SW 1271 (cell line): ENCODE measurements around the gene KPNA4.
"Not testable (repeated sequence)": the region's sequence is repeated elsewhere in the genome, so short reads cannot be mapped to it uniquely, and the experiment has no call there.

ENCODE experiments used
- DNase-seq, 2 experiments: peaks; one replicate each; lab custom pipeline; 2025; lab: John Stamatoyannopoulos, UW

The KPNA4 gene

DNA sequence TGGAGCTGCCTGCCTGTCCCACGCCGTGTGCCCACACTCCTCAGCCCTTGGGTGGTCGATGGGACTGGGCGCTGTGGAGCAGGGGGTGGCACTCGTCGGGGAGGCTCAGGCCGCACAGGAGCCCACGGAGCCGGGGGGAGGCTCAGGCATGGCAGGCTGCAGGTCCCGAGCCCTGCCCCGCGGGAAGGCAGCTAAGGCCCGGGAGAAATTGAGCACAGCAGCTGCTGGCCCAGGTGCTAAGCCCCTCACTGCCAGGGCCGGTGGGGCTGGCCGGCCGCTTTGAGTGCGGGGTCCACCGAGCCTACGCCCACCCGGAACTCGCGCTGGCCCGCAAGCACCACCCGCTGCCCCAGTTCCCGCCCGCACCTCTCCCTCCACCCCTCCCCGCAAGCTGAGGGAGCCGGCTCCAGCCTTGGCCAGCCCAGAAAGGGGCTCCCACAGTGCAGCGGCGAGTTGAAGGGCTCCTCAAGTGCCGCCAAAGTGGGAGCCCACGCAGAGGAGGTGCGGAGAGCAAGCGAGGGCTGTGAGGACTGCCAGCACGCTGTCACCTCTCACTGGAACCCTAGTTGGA is 8.7 kb upstream of the KPNA4 start:
- DNase-seq, result not testable (repeated sequence)

DNA sequence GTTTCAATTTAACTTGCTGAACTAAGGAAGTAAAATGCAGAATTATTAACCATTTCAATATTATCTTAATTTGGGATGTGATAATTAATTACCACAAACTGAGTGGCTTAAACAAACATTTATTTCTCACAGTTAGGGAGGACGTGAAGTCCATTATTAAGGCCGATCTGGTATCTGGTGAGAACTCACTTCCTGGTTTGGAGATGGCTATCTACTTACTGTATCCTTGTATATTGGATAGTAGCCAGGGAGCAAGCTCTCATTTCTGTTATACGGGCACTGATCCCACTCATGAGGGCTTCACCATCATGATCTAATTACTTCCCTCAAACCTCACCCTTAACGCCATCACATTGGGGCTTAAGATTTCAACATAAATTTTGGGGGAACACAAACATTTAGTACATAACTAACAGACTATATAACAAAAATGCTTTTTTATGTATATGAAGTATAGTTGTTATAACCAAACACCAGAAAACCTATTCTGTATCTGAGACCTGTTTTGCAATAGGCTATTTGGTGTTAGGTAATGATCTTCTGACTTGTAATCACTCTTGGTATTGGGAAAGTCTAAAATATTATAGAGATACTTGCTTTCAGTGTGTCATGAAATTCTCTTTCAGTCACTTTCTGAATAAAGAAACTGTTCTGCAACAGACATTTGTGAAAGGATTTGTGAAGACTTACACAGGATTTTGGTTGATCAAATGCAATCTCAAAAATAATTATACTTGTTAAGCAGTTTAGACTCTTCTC is 4.7 kb upstream of the KPNA4 start:
- DNase-seq, result no peak

DNA sequence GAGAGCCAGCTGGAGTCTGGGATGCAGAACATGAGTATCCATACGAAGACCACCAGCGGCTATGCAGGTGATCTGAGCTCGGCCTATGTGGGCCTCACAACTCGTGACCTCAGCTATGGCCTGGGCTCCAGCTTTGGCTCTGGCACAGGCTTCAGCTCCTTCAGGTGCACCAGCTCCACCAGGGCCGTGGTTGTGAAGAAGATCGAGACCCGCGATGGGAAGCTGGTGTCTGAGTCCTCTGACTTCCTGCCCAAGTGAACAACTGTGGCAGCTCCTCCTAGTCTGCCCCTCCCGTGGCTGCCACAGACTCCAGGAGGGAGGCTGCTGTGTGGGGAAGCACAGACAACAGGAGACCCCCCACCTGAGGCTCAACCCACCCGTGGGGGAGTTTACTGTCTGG is 3.6 kb upstream of the KPNA4 start:
- no peak for DNase-seq

DNA sequence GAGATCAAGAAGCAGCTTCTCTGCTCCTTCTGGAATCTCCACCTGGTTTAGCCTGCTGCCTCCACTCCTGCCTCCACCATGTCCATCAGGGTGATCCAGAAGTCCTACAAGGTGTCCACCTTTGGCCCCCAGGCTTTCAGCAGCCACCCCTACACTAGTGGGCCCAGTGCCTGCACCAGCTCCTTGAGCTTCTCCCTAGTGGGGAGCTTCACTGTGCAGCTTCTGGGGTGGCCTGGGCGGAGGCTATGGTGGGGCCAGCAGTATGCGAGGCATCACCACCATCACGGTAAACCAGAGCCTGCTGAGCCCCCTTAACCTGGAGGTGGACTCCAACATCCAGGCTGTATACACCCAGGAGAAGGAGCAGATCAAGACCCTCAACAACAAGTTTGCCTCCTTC is 2.4 kb upstream of the KPNA4 start:
- DNase-seq, result no peak

DNA sequence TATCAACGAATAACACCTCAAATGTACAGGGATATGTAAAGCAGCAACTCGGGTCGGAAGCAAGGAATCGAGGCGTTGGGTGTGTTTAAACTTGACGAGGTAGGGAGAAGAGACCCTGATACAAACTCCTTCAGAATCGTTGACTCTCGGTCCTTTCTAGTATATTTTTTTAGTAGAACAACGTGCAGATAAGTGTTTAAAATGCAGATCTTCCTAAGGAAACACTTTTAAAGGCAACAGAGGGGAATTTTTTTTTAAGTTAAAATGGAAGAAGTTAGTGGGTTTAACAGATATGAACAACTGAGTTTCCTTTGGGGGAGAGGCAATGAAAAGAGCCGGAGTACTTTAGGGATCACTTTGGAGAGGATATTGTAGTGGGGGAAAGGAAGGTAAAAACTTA is 1.1 kb upstream of the KPNA4 start:
- no peak for DNase-seq

DNA sequence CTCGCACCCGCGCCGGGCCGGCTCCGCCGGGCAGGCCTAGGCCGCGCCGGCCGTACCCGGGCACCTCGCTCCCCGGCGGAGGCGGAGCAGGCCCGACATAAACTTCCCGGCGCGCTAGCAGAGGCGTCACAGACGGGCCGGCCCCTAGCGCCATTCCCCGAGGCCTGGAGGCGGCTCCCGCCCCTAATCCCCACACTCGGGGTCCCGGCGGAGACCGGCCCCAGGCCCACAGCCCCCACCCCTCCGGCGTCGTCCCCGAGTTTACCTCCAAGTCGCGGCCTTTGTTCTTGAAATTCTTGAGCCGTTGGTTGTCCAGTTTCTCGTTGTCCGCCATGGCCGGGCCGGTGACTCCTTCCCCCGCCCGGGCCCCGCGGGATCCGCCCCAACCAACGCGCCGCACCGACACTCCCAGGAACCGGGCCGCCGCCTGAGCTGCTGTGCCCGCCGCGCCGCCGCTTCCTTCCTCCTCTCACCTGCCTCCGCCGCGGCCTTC is 376 bp downstream of the KPNA4 start:
- peak; percentile 5 to 66 for DNase-seq

DNA sequence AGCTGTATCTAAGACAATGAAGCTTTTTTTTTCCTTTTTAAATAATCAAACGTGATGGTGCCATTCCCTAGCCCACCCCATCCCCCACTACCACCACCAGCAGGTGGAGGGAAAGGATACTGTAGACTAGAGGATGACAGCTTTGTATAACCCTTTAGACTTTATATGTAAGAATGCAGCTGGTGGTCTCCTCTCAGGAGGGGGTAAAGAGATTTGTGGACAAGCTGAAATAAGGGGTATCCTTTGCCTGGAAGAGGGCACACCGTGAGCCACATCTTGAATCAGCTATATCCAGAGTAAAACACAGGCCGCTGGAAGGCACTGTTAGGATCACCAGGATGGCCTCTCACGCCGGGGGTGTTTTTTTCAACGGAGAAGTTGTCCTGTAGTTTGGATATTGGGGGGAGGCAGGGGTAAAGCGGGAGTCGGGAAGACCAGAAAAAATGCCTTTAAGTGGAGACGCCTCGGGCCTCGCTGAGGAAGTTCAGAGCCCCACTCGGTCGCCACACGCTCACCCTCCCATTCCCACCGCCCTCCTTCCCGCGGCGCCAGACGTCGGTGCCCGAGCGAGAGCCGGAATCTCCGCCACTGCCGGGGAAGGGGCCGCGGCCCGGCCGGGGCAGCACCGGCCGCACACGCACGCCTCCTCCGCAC is 986 bp downstream of the KPNA4 start:
- DNase-seq, result peak in 1 of 2 experiments; percentile 40

DNA sequence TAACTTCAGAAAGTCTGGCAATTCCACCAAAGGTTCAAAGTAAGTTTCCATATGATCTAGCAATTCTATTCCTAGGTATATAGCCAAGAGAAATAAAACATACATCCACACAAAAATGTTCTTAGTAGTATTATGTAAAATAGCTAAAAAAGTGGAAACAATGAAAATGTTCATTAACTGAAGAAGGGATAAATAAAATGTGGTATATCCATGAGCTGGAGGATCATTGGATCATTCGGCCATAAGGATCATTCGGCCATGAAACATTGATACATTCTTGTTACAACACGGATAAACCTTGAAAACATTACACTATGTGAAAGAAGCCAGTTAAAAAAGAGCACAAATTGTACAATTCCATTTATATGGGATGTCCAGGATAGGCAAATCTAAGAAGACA is 2.4 kb downstream of the KPNA4 start:
- no peak for DNase-seq

DNA sequence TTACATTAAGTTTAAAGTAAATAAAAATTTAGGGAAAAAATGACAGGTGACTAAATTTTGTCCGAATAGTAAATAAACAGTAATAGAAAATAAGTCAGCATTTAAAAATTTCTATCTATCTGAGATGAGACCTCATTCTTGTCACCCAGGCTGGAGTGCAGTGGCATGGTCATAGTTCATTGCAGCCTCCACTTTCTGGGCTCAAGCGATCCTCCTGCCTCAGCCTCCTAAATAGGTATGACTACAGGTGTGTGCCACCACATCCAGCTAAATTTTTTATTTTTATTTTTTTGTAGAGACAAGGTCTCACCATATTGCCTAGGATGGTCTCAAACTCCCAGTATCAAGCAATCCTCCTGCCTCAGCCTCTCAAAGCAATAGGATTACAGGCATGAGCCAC is 7.8 kb downstream of the KPNA4 start:
- no peak for DNase-seq

DNA sequence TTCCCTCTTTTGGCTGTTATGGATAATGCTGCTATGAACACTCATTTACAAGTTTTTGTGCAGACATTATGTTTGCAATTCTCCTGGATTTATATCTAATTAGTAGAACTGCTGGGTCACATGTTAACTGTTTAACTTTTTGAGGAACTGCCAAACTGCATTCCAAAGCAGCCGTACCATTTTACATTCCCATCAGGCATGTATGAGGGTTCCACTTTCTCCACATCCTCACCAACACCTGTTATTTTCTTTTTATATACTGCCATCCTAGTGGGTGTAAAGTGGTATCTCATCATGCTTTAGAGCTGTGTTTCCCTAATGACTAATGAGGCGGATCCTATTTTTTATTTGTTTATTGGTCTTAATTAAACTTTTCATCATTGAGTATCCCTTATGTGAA is 9.2 kb downstream of the KPNA4 start:
- DNase-seq, result no peak

DNA sequence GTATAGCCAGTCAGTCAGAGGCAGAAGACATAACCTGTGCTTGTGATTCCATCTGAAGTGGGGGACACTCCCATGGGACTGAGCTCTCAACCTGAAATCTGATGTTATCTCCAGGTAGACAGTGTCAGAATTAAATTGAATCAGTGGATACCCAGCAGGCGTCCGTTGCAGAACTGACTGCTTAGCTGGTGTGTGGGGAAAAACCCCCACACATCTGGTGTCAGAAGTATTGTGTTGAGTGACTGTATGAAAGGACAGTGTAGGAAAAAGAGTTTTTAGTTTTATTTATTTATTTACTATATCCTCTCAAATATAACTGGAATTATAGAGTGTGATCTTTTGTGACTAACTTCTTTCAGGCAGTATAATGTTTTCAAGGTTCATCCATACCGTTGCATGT is 10.4 kb downstream of the KPNA4 start:
- DNase-seq, result no peak

DNA sequence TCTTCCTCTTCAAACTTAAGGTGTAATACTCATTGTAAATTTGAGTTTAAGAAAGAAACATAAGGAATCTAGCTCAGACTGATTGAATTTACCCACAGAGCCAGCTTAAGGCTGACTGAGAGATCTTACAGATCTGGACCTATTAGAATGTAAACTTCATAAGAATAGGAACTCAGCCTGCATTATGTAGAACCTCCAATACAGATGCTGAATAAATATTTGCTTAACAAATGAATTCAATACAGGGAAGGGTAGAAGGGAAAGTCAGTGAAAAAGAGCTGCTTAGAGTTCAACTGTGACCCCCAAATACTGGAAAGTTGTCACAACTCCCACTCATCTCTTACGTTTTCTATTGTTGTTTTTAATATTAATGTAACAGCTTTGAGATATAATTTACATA is 11.5 kb downstream of the KPNA4 start:
- no peak for DNase-seq

DNA sequence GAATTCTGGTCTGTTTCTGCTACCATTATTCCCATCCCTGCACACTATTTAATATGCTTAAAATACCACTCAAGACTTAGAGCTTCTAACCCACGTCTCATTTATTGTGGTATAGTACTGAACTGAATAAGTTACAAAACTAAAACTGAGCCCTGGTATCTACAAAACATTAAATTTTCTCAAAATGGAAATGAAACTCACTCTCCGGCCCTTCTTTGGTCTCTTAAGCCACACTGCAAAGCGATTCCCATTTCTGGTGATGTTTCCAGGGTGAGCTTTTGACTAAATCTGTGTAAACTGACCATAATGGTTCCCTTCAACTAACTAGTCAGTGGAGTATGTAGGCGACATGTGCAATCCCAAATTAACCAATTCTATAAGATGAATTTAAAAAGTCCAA is 18.6 kb downstream of the KPNA4 start:
- no peak for DNase-seq

DNA sequence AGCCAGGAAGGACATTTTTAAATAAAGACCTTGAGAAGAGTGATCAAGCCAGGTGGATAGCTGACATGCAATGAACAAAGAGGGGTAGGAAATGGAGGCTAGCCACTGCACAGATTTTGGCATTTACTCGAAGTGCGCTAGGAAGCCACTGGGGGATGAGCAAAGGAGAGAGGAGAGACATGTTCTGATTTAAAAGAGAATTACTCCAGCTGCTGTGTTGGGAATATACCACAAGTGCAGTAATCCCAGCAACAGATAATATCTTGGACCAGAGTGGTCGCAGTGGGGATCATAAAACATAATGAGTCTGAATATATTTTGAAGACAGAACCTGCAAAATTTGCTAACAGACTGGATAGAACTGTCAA is 19.9 kb downstream of the KPNA4 start:
- no peak for DNase-seq

DNA sequence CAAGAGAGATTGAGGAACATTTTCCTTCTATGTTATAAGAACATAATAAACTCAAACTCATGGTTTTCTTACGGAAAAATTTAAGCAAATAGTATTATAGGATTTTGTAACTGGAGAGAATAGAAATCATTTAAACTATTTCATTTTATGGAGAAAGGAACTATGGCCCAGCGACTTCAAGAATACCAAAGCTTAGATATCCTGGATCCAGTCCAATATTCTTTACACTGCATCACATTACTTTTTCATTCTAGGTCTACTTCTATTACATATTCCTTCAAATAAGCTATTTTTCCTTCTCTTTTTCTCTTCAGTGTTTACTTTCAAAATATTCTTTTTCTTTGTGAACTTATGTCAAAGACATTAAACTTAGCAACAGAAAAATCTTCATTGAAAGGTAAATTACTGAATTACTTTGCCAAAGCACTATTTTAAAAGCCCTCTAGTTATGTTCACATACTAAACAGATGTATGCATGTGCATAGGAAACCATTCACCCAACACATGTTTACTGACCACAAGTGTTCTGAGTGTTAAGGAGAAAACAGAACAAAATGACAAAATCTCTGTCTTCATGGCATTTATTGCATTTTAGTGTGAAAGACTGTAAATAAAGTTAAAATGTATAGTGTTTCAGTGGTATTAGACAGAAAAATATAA is 20.4 kb downstream of the KPNA4 start:
- DNase-seq, result no peak

DNA sequence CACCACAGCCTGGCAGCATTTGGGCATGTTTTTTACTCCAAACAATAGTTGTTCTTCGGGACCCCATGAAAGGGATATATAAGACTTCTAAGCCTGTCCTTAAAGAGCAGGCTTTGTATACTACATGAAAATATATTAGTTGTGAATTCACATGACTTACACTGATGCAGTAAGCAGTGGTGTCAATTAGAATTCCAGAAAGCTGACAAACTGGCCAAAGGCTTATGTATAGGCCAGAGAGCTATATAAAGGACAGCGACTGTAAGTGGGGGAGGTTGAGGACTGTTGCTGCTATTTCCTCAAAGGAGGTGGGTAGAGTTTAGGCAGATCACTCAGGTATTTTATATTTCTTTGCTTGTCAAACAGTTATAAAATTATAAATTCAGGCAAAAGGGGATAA is 24.8 kb downstream of the KPNA4 start:
- DNase-seq, result no peak

DNA sequence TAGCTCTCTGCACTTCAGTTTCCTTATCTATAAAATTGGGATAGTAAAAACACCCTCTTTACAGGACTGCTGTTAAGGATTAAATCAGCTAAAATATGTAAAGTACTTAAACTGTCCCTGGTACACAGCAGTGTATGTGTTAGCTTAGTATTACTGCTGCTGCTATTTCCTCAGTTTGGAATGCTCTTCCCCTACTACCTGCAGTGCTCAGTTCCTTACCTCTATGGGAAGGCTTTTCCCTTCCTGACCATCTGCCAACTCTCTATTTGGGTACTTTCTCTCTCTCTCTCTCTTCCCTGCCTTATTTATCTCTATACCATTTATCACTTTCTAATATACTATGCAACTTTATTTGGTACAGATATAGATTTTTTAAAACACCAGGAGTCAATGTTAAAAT is 26.5 kb downstream of the KPNA4 start:
- DNase-seq, result no peak

DNA sequence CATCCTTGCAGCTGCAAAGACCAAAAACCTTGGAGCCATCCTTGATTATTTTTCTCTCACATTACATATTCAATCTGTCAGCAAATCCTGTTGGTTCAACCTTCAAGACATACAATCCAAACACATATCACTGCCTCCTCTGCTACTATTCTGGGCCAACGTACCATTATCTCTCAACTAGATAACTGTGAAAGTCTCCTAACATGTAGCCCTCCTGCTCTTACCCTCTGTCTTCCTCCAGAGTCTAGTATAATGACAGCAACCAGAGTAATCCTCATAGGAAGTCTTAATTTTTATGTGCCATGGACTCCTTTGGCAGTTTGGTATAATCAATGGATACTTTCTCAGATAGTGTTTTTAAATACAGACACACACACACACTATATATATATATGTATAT is 27.6 kb downstream of the KPNA4 start:
- DNase-seq, result no peak

DNA sequence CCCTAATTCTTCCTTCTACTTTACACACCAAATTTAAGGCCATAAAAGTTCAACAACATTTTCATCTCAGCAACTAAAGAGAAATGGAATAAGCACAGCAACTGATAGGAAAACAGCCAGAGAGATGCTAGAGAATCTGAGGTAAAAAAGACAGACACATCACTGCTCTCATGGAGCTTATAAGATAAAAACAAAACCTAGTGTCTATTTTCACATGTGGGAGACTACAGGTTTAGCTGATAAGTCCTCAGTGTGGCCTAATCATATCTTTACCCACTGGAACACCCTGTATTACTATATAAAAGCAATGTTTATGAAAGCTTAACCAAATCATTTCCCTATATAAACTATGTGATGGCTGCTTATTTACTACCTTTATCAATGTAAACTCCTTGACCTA is 33.0 kb downstream of the KPNA4 start:
- DNase-seq, result no peak

DNA sequence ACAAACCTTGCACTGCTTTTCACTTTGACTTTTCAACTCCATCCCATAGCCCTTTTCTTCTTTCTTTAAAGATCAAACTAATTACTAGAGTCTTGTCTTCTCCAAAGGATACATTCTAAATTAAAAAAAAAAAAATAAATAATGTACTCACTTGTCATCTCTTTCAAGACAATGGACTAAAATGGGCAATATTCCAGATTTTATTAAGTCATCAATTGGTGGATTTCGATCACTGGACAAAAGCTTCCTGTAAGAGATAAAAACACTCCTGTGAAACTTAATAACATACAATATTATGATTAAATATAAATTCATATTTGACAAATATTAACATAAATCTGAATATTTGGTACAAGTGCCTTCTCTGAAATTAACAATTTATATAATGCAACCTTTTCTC is 34.1 kb downstream of the KPNA4 start:
- DNase-seq, result no peak

DNA sequence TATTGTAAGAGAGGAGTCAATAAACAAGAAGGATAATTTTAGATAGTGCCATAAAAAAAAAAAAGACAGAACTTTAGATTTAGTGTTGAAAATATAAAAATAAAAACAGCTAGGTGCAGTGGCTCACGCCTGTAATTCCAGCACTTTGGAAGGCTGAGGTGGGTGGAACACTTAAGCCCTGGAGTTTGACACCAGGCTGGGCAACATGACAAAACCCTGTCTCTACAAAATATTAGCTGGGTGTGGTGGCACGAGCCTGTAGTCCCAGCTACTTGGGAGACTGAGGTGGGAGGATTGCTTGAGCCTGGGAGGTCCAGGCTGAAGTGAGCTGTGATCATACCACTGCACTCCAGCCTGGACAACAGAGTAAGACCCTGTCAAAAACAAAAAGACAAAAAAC is 49.0 kb downstream of the KPNA4 start:
- DNase-seq, result not testable (repeated sequence)

DNA sequence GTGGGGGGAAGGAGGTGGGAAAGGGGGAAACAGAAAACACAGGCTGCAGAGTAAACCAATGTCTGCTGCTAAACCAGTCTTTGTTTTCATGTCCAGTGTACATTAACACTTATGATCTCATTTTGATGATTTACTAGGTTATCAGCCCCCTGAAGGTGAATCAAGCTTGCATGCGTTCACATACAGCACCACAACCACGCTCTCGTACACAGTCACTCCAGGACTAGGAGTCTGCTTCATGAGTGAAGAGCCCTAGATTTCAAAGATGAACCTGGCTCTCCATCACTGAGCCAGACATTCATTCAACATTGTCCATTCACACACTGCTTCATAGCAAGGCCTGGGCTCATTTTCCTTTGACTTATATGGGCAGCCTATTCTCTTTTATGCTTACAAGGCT is 64.0 kb downstream of the KPNA4 start:
- no peak for DNase-seq

DNA sequence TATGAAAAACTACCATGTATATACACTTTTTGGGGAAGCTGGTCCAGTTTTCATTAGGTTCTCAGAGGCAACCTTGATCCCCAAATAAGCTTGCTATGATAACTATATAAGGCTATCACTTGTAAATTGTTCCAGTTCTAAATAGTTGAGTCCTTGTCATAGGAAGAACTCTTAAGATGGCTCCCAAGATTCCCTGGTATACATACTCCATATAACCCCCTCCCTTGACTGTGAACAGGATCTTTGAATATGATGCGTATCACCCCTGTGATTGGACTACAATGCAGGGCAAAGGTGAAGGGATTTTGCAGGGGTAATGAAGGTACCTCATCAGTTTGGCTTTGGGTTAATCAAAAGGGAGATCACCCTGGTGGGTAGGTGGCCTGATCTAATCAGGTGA is 67.2 kb downstream of the KPNA4 start:
- no peak for DNase-seq
